ENCODE data around the gene CACNA2D3.
"Not testable (repeated sequence)": the region's sequence is repeated elsewhere in the genome, so short reads cannot be mapped to it uniquely, and the experiment has no call there.

Gene CACNA2D3

GRCh38 chr3:54968546-54969172 lies 846.3 kb downstream of the CACNA2D3 start:
- Histone ChIP-seq H2AFZ (ENCODE audit: low read depth, low read length, severe bottlenecking) (no peak overlapping the region), H3K9me2 (replicated peaks; ENCODE audit: insufficient read depth, low read length) (no peaks in the 10 kb centered on the region), H3K4me2 (ENCODE audit: low read depth, low read length, poor library complexity, severe bottlenecking) (no peak overlapping the region), H3K27me3 (ENCODE audit: low read length) (no peaks in the 10 kb centered on the region; the same call in 1 of the 2 replicates), H3K9ac (ENCODE audit: low read length) (no peak overlapping the region), H3K79me2 (ENCODE audit: insufficient read depth, low read length) (no peaks in the 10 kb centered on the region), H3F3A (ENCODE audit: insufficient read depth) (no peaks in the 10 kb centered on the region), H3K27ac (ENCODE audit: low read depth, low read length) (no peak overlapping the region), H4K20me1 (ENCODE audit: low read depth, low read length) (no peaks in the 10 kb centered on the region), H3K36me3 (ENCODE audit: low read length) (no peaks in the 10 kb centered on the region), H3K9me3 (ENCODE audit: insufficient read depth, low read length) (no peaks in the 10 kb centered on the region), H3K4me3 (ENCODE audit: insufficient read depth, low read length, poor library complexity, severe bottlenecking) (no peak overlapping the region)
- TF ChIP-seq EZH2phosphoT487 (conservative IDR thresholded peaks at IDR 0.05; ENCODE audit: low read length): no peak
- TF ChIP-seq CTCF (IDR thresholded peaks at IDR 0.05; ENCODE audit: insufficient read depth, low read length, poor library complexity, severe bottlenecking): no peak

- Histone ChIP-seq H3K27ac (ENCODE audit: low read depth, low read length) (no peak overlapping the region), H2AFZ (ENCODE audit: low read depth, low read length, severe bottlenecking) (no peak overlapping the region)
These were observed 847.3 kb downstream of the CACNA2D3 start for GRCh38 chr3:54969652-54970051.

GRCh38 chr3:54970895-54971294 lies 848.5 kb downstream of the CACNA2D3 start:
- Histone ChIP-seq H3K27me3 (ENCODE audit: low read length) (no peaks in the 10 kb centered on the region; the same call in 1 of the 2 replicates), H3K79me2 (ENCODE audit: insufficient read depth, low read length) (no peaks in the 10 kb centered on the region), H2AFZ (ENCODE audit: low read depth, low read length, severe bottlenecking) (no peak overlapping the region), H3K9me3 (ENCODE audit: insufficient read depth, low read length) (no peaks in the 10 kb centered on the region), H3K36me3 (ENCODE audit: low read length) (no peaks in the 10 kb centered on the region), H3K9me2 (replicated peaks; ENCODE audit: insufficient read depth, low read length) (no peaks in the 10 kb centered on the region), H3K4me3 (ENCODE audit: insufficient read depth, low read length, poor library complexity, severe bottlenecking) (no peak overlapping the region), H3F3A (ENCODE audit: insufficient read depth) (no peaks in the 10 kb centered on the region), H3K4me2 (ENCODE audit: low read depth, low read length, poor library complexity, severe bottlenecking) (no peak overlapping the region), H3K27ac (ENCODE audit: low read depth, low read length) (no peak overlapping the region), H4K20me1 (ENCODE audit: low read depth, low read length) (no peaks in the 10 kb centered on the region), H3K9ac (ENCODE audit: low read length) (no peak overlapping the region)
- no peak for TF ChIP-seq EZH2phosphoT487 (conservative IDR thresholded peaks at IDR 0.05; ENCODE audit: low read length)

More at GRCh38 chr3:54969652-54970051, 847.3 kb downstream of the CACNA2D3 start:
- H3K4me3 ChIP-seq (ENCODE audit: insufficient read depth, low read length, poor library complexity, severe bottlenecking): no peak overlapping the region
- H3K4me2 ChIP-seq (ENCODE audit: low read depth, low read length, poor library complexity, severe bottlenecking): no peak overlapping the region
- H3K27me3 ChIP-seq (ENCODE audit: low read length): no peaks in the 10 kb centered on the region; the same call in 1 of the 2 replicates
- H3F3A ChIP-seq (ENCODE audit: insufficient read depth): no peaks in the 10 kb centered on the region
- no peaks in the 10 kb centered on the region for H3K79me2 ChIP-seq (ENCODE audit: insufficient read depth, low read length)
- no peaks in the 10 kb centered on the region for H3K36me3 ChIP-seq (ENCODE audit: low read length)
- no peak for TF ChIP-seq CTCF (IDR thresholded peaks at IDR 0.05; ENCODE audit: insufficient read depth, low read length, poor library complexity, severe bottlenecking)
- no peak for TF ChIP-seq EZH2phosphoT487 (conservative IDR thresholded peaks at IDR 0.05; ENCODE audit: low read length)
- H3K9ac ChIP-seq (ENCODE audit: low read length): no peak overlapping the region
- no peaks in the 10 kb centered on the region for H3K9me2 ChIP-seq (replicated peaks; ENCODE audit: insufficient read depth, low read length)
- no peaks in the 10 kb centered on the region for H3K9me3 ChIP-seq (ENCODE audit: insufficient read depth, low read length)
- H4K20me1 ChIP-seq (ENCODE audit: low read depth, low read length): no peaks in the 10 kb centered on the region

GRCh38 chr3:54977439-54977838 lies 855.1 kb downstream of the CACNA2D3 start:
- TF ChIP-seq EZH2phosphoT487 (conservative IDR thresholded peaks at IDR 0.05; ENCODE audit: low read length) (no peak), CTCF (IDR thresholded peaks at IDR 0.05; ENCODE audit: insufficient read depth, low read length, poor library complexity, severe bottlenecking) (no peak)
- H3K27me3 ChIP-seq (ENCODE audit: low read length): no peaks in the 10 kb centered on the region
- no peak overlapping the region for H3K4me2 ChIP-seq (ENCODE audit: low read depth, low read length, poor library complexity, severe bottlenecking)
- H3K27ac ChIP-seq (ENCODE audit: low read depth, low read length): no peak overlapping the region
- H3K9me3 ChIP-seq (ENCODE audit: insufficient read depth, low read length): no peaks in the 10 kb centered on the region
- no peak overlapping the region for H3K4me3 ChIP-seq (ENCODE audit: insufficient read depth, low read length, poor library complexity, severe bottlenecking)
- H3F3A ChIP-seq (ENCODE audit: insufficient read depth): no peaks in the 10 kb centered on the region
- no peaks in the 10 kb centered on the region for H4K20me1 ChIP-seq (ENCODE audit: low read depth, low read length)
- no peak overlapping the region for H3K9ac ChIP-seq (ENCODE audit: low read length)
- H2AFZ ChIP-seq (ENCODE audit: low read depth, low read length, severe bottlenecking): no peak overlapping the region
- no peaks in the 10 kb centered on the region for H3K79me2 ChIP-seq (ENCODE audit: insufficient read depth, low read length)
- H3K9me2 ChIP-seq (replicated peaks; ENCODE audit: insufficient read depth, low read length): no peaks in the 10 kb centered on the region
- H3K36me3 ChIP-seq (ENCODE audit: low read length): no peaks in the 10 kb centered on the region

GRCh38 chr3:54977946-54978345 lies 855.6 kb downstream of the CACNA2D3 start:
- H3K9me3 ChIP-seq (ENCODE audit: insufficient read depth, low read length); H3F3A ChIP-seq (ENCODE audit: insufficient read depth); H3K9me2 ChIP-seq (replicated peaks; ENCODE audit: insufficient read depth, low read length); H3K36me3 ChIP-seq (ENCODE audit: low read length); H3K4me2 ChIP-seq (ENCODE audit: low read depth, low read length, poor library complexity, severe bottlenecking); H3K9ac ChIP-seq (ENCODE audit: low read length); H2AFZ ChIP-seq (ENCODE audit: low read depth, low read length, severe bottlenecking); H4K20me1 ChIP-seq (ENCODE audit: low read depth, low read length); H3K4me3 ChIP-seq (ENCODE audit: insufficient read depth, low read length, poor library complexity, severe bottlenecking); H3K79me2 ChIP-seq (ENCODE audit: insufficient read depth, low read length); H3K27ac ChIP-seq (ENCODE audit: low read depth, low read length); H3K27me3 ChIP-seq (ENCODE audit: low read length): not testable (repeated sequence)

Measured in SU-DHL-6 (cell line).